ENCODE data around the gene PDZRN3. TPM values are rescaled to one million over a fixed set of nuclear protein-coding genes. Genes with fewer than 3 reads are reported as not detected.

Gene PDZRN3
- total and polyA plus RNA-seq, 2 donors (not counting 1 experiment from before 2014, with no cell fraction given), result 14.6 to 56.3 TPM

- Histone ChIP-seq H3K4me1 (ENCODE audit: control insufficient read depth, extremely low read depth, insufficient read depth, low read length) (peaks cover 10% of the 10 kb centered on the region), H3K27ac (ENCODE audit: insufficient read depth, low read length) (no peak overlapping the region), H3K36me3 (ENCODE audit: control insufficient read depth, insufficient read depth, low read length) (no peaks in the 10 kb centered on the region), H3K27me3 (ENCODE audit: control insufficient read depth, insufficient read depth, low read length) (no peaks in the 10 kb centered on the region), H2AFZ (ENCODE audit: low read length) (no peak overlapping the region), H3K9ac (ENCODE audit: insufficient read depth, low read length) (no peak overlapping the region), H3K4me2 (ENCODE audit: extremely low read depth, insufficient read depth, low read length) (no peak overlapping the region), H3K79me2 (ENCODE audit: control insufficient read depth, insufficient read depth, low read length) (peaks cover 16% of the 10 kb centered on the region), H3K4me3 (replicated peaks in 1 of 4; ENCODE audit: control extremely low read depth in 1 of 4, insufficient read depth in 1 of 4, low read depth in 3 of 4, low read length in 4 of 4) (no peak overlapping the region), H4K20me1 (ENCODE audit: control insufficient read depth, extremely low read depth, insufficient read depth, low read length) (no peaks in the 10 kb centered on the region), H3K9me3 (ENCODE audit: control insufficient read depth, insufficient read depth, low read depth, low read length) (no peaks in the 10 kb centered on the region)
- TF ChIP-seq CTCF (conservative IDR thresholded peaks at IDR 0.05 in 1 of 2, IDR thresholded peaks at IDR 0.05 in 1 of 2; ENCODE audit: low read depth in 1 of 2, low read length in 2 of 2) (no peak), EZH2 (IDR thresholded peaks at IDR 0.05; ENCODE audit: low read length, missing control alignments) (no peak)
- no peak for DNase-seq (ENCODE audit: low read depth in 2 of 2)
These were observed 15.1 kb downstream of the PDZRN3 start for GRCh38 chr3:73609655-73610054.

- H4K20me1 ChIP-seq (ENCODE audit: control insufficient read depth, extremely low read depth, insufficient read depth, low read length), result no peaks in the 10 kb centered on the region
- H3K9me3 ChIP-seq (ENCODE audit: control insufficient read depth, insufficient read depth, low read depth, low read length), result no peaks in the 10 kb centered on the region
- H3K27ac ChIP-seq (ENCODE audit: insufficient read depth, low read length), result no peak overlapping the region
- H3K4me3 ChIP-seq (replicated peaks in 1 of 4; ENCODE audit: control extremely low read depth in 1 of 4, insufficient read depth in 1 of 4, low read depth in 3 of 4, low read length in 4 of 4), result no peak overlapping the region
- no peaks in the 10 kb centered on the region for H3K27me3 ChIP-seq (ENCODE audit: control insufficient read depth, insufficient read depth, low read length)
- no peak overlapping the region for H3K9ac ChIP-seq (ENCODE audit: insufficient read depth, low read length)
- H3K79me2 ChIP-seq (ENCODE audit: control insufficient read depth, insufficient read depth, low read length), result peaks cover 16% of the 10 kb centered on the region
- no peaks in the 10 kb centered on the region for H3K36me3 ChIP-seq (ENCODE audit: control insufficient read depth, insufficient read depth, low read length)
- TF ChIP-seq EZH2 (IDR thresholded peaks at IDR 0.05; ENCODE audit: low read length, missing control alignments) (no peak), CTCF (conservative IDR thresholded peaks at IDR 0.05 in 1 of 2, IDR thresholded peaks at IDR 0.05 in 1 of 2; ENCODE audit: low read depth in 1 of 2, low read length in 2 of 2) (no peak)
- peak overlapping the region; percentile 41 for H3K4me2 ChIP-seq (ENCODE audit: extremely low read depth, insufficient read depth, low read length)
- H3K4me1 ChIP-seq (ENCODE audit: control insufficient read depth, extremely low read depth, insufficient read depth, low read length), result peaks cover 12% of the 10 kb centered on the region
- DNase-seq (ENCODE audit: low read depth in 2 of 2), result no peak
- H2AFZ ChIP-seq (ENCODE audit: low read length), result no peak overlapping the region
These were observed 15.5 kb downstream of the PDZRN3 start for GRCh38 chr3:73609315-73609641.

GRCh38 chr3:73608456-73609314 lies 16.1 kb downstream of the PDZRN3 start:
- no peak overlapping the region for H3K4me3 ChIP-seq (replicated peaks in 1 of 4; ENCODE audit: control extremely low read depth in 1 of 4, insufficient read depth in 1 of 4, low read depth in 3 of 4, low read length in 4 of 4)
- no peaks in the 10 kb centered on the region for H4K20me1 ChIP-seq (ENCODE audit: control insufficient read depth, extremely low read depth, insufficient read depth, low read length)
- no peak overlapping the region for H3K9ac ChIP-seq (ENCODE audit: insufficient read depth, low read length)
- peaks cover 14% of the 10 kb centered on the region for H3K79me2 ChIP-seq (ENCODE audit: control insufficient read depth, insufficient read depth, low read length)
- no peaks in the 10 kb centered on the region for H3K27me3 ChIP-seq (ENCODE audit: control insufficient read depth, insufficient read depth, low read length)
- no peaks in the 10 kb centered on the region for H3K9me3 ChIP-seq (ENCODE audit: control insufficient read depth, insufficient read depth, low read depth, low read length)
- TF ChIP-seq CTCF (conservative IDR thresholded peaks at IDR 0.05 in 1 of 2, IDR thresholded peaks at IDR 0.05 in 1 of 2; ENCODE audit: low read depth in 1 of 2, low read length in 2 of 2) (no peak), EZH2 (IDR thresholded peaks at IDR 0.05; ENCODE audit: low read length, missing control alignments) (no peak)
- DNase-seq (ENCODE audit: low read depth in 2 of 2), result peak in 1 of 2 donors; percentile 29
- no peaks in the 10 kb centered on the region for H3K36me3 ChIP-seq (ENCODE audit: control insufficient read depth, insufficient read depth, low read length)
- H3K27ac ChIP-seq (ENCODE audit: insufficient read depth, low read length), result no peak overlapping the region
- H3K4me2 ChIP-seq (ENCODE audit: extremely low read depth, insufficient read depth, low read length), result peak overlapping the region; percentile 46
- H2AFZ ChIP-seq (ENCODE audit: low read length), result no peak overlapping the region
- peaks cover 18% of the 10 kb centered on the region for H3K4me1 ChIP-seq (ENCODE audit: control insufficient read depth, extremely low read depth, insufficient read depth, low read length)

Data from fibroblast of lung (primary cell).